SU-DHL-6 (cell line): ENCODE data around the gene CARD11.

Experiments used
- CTCF ChIP-seq: fragments of 200-600 bp; sonication (generic); IDR thresholded peaks from one replicate; pipeline ENCODE4 v1.5.1; 2017; ENCODE audit warnings: antibody characterized with exemption, mild to moderate bottlenecking, low read length, moderate library complexity; ENCODE audit not compliant: insufficient read depth, poor library complexity, severe bottlenecking
- EZH2phosphoT487 ChIP-seq: fragments of 200-600 bp; sonication (generic), shearing (Covaris generic); conservative IDR thresholded peaks from 2 replicates; pipeline ENCODE4 v1.6.1; 2018; ENCODE audit warnings: mild to moderate bottlenecking, antibody characterized with exemption, low read length, moderate library complexity, mixed read lengths

GRCh38 chr7:2983586-2983985, 60.1 kb downstream of the CARD11 start:
- TF ChIP-seq CTCF (no peak), EZH2phosphoT487 (no peak)
